RPMI7951 (cell line): ENCODE data around the gene TRIM63. TPM values are rescaled to one million over a fixed set of nuclear protein-coding genes. Genes with fewer than 3 reads are reported as not detected.

ENCODE experiments used
- DNase-seq: peaks from one replicate; pipeline ENCODE4 v3.0.0-alpha.2; 2012; ENCODE audit warnings: low read depth
- total RNA-seq: library from RNA; depleted of rRNA; stranded (reverse); fragments of >200 nt; shearing (Covaris generic); gene quantifications from 2 replicates; pipeline ENCODE4 v1.2.3, GENCODE V29; 2014

The TRIM63 gene
- total RNA-seq, 1 experiment from 2014 or later, result 0.12 TPM

DNA sequence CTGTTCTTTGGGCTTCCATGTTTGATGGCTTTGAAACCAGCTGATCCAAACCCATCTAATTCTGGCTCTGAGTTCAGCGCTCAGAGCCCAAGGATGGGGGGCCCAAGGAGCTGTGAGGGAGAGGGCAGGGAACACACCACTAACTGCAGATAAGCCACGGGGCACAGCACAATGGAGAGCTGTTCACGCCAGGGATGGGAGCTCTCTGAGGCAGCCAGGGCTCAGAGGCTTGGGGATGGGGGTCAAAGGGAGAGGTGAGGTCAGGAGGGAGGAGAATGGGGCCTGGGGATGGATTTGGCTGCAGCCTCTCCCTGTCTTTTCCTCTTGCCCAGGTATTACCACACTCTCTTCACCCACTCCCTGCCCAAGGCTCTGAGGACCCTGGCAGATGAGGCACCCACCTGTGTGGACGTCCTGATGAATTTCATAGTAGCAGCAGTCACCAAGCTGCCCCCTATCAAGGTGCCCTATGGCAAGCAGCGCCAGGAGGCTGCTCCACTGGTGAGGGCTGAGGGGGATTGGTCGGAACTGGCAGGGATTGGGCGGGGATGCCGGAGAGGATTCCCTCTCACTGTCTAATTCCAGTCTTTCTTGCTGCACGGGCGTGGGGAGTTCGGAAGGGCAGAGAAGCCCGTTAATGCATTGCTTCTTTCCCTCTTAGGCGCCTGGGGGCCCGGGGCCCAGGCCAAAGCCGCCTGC, 32.8 kb downstream of the TRIM63 start:
- DNase-seq, result no peak

DNA sequence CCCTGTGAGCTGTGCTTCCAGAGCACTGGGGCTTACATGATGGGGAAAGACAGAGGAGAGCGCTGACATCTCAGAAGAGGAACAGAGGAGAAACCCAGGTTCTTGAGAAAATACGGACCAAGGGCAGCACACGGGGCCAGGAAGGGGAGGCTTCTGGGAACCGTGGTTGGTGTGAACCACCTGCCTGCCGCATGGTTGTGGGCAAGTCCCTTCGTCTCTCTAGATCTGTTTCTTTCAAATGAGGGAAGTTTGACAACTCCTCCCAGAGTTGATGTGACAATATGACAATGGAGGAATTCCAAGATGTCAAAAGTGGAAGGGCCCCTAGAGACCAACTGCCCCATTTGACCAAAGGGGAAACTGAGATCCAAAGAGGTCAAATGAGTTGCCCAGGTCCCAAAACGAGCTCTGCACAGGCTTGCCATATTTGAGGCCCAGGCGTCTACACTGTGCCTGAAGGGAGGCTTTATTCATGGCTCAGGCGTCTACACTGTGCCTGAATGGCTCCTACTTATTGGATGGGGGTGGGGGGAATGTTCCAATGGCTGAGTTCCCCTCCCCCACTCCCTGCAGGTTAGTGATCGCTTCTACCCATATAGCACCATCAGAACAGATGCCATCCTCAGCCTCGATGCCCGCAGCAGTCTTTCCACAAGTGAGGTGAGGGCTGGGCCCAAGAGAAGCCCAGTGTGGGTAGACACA, 34.6 kb downstream of the TRIM63 start:
- DNase-seq, result no peak

DNA sequence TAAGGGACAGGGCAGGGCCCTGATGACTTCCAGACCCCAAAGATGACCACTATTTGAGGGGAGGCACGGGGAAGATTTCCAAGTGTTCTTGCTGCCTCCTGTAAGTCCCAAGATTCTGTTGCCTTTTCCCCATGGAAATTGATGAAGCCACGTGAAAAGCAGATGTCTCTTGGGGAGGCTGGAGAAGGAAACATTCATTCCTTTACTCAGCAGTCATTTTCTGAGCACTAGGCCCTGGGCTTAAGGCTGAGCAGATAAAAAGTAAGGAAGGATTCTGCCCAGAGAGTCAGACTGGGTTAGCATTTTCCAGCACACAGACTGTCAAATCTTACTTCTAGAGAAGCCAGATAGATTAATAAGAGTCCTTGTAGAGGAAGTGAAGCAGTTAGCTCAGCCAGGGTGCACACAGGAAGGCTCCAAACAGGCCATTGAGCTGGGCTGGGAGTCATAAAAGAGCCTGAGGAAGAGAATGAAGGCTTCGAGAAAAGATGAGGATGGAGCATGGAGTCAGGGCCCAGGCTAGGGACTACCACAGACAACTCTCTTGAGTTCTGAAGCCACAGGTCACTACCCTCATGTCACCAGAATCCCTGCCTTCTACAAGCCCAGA, 35.7 kb downstream of the TRIM63 start:
- DNase-seq, result no peak

DNA sequence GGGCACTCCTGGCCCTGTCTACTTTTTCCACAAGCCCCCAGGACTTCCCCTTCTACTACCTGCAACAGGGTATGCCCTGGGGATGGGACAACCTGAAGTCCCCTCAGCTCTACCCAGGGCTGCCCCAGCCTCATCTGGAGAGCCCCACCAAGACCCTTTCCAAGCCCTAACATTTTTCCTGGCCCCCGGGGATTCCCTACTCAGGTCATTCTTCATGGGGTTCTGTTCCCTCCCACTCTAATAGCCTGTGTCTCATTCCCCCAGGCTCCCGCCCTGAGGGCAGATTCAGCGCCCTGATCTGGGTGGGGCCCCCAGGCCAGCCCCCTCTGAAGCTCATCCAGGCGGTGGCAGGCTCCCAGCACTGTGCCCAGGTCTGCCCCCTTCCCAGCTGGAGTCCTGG, 36.2 kb downstream of the TRIM63 start:
- no peak for DNase-seq

DNA sequence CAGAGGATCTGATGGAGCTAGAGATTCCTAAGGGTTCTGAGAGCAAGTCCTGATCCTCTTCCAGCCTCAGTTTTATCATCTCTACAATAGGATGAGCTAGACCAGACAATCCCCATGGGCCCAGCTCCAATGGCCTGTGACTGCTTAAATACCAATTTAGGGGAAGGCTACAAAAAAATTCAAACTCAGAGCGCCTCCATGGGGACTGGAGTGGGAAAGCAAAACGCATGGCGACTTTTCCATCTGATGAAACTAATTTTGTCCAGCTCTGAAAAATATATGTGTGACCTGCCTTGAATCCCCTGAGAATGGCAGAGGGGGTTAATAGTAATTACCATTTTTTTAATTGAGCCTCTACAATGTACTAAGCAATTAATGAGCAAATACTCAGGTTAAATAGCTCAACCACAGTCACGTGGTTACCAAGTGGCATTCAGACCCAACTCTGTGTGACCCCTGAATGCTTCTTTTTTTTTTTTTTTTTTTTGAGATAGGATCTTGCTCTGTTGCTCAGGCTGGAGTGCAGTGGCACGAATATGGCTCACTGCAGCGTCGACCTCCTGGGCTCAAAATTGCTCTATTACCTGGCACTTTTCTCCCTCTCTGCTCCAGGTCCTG, 37.5 kb downstream of the TRIM63 start:
- DNase-seq, result no peak

DNA sequence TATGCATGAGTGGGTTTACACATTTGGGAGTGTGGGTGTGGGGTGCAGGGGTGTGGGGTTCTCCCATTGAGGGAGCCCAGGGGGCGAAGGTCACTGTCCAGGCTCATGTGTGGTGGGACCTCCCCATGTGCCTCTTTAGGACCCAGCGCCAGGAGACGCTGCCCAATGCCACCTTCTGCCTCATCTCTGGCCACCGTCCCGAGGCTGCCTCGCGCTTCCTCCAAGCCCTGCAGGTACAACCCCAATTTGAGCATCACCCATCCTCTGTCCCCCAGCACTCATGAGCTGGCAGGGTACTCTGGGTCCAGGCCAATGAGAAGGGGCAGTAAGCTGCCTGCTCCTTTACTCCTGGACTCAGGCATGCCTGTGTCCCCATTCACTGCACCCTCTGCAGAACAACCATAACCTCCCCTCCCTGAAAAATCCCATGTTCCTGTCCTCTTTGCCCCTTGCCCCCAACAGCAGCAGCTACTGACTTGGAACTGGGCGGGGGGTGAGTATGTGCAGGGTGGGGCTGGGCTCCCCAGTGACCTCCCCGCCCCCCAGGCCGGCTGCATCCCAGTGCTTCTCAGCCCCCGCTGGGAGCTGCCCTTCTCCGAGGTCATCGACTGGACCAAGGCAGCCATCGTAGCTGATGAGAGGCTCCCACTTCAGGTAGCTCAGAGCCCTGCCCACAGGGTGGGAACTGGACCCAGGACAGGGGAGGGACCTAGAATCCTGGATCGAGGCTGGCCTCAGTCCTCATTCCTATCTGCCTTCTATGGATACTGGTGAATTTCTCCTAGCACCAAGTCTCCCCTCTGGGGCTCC, 38.2 kb downstream of the TRIM63 start:
- no peak for DNase-seq

DNA sequence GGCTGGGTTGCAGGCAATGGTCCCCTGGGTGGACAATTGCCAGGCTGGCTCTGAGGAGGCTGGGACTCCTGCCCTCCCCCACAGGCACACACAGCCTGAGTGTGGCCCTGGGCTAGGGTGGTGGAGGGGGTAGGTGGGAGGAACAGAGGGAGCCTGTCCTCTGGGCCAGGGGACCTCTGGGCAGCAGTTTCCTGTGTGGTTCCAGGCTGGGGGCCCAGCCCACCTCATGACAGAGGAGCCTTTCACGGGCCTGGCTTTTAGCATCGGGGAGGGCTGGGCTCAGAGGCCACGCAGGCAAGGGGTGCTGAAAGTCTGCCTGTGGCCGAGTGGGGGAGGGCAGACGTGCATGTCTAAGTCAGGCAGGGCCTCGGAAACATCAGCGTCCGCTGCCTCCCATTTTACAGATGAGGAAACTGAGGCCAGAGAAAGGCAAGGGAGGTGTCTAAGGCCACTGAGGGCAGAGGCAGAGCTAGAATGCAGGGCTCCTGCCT, 38.9 kb downstream of the TRIM63 start:
- DNase-seq, result peak; percentile 71

DNA sequence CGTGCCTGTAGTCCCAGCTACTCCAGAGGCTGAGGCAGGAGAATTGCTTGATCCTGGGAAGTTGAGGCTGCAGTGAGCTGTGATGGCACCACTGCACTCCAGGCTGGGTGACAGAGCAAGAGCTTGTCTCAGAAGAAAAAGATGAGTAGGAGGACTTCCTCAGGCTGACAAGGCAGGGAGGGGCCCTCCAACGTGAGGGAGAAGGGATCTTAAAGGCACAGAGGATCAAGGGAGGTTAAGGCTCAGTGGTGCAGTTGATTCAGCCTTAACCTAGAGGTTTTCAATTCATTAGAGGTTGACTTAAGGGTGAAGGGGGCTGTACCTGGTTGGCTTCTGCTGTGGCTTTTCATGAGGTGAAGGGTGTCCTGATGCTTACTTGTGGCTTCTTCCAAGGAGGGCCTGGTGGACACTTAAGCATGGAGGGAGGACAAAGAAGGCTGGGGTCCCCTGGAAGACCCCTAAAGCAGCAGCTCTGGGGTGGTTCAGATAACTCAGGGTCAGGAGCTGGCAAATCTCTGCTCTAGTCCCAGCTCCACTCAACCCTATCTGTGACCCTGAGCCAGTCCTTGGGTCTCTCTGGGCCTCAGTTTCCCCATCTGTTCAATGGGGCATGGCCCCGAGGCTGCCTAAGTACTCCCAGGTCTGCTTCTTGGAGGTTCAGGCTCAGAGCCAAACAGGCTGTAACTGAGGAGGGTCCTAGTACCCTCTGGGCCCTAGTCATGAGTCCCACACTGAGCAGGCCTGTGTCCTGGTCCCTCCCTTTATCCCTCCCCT, 39.5 kb downstream of the TRIM63 start:
- DNase-seq, result peak; percentile 45

DNA sequence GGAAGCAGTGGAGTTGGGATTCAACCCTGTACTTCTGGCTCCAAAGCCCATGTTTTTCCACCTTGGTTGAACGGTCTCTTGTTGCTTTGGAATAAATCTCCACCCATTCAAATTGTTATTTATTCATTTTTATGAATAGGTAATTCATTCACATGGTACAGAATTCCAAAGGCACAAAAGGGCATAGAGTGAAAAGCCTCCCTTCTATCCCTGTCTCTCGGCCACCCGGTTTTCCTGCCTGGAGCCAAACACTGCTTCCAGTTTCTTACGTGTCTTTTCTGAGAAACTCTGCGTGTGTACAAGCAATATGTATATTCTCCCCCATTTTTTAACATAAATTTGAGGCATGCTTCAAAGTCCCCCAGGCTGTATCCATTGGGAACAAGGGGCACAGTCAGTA, 41.9 kb downstream of the TRIM63 start:
- DNase-seq, result peak; percentile 41

DNA sequence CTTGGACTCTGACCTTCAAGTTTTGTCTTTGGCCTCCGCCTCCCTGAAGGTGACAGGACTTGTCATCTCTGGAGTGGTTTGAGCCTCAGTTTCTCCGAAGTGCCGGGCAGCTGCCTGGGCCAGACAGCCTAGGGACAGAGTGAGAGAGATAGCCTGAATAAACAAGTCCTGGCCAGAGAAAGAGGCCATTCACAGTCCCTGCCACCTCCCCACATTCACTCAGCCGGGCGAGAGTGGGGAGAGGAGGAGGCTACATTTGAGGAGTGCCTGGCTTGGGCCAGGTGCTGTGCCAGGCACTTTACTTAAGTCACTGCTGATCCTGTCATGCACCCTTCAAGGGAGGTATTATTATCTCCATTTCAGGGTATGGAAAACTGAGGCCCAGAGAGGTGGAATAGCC, 42.4 kb downstream of the TRIM63 start:
- DNase-seq, result no peak

DNA sequence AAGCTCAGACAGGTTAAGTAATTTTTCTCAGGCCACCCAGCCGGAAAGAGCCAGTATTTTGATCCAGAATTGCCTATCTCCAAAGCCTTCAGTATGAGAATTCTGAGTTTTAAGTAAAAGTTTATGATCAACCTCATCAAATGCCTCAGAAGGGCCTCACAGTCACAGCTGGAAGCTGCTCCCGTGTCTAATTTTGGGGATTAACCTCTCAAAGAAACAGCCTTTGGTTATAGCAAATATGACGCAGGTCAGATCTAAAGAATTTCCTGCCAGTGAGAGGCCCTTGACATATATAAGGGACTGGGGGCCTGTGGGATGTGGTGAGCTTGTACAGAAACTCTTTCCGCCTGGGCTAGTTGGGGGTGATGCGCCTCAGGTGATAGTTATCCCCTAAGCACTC, 43.6 kb downstream of the TRIM63 start:
- DNase-seq, result no peak

DNA sequence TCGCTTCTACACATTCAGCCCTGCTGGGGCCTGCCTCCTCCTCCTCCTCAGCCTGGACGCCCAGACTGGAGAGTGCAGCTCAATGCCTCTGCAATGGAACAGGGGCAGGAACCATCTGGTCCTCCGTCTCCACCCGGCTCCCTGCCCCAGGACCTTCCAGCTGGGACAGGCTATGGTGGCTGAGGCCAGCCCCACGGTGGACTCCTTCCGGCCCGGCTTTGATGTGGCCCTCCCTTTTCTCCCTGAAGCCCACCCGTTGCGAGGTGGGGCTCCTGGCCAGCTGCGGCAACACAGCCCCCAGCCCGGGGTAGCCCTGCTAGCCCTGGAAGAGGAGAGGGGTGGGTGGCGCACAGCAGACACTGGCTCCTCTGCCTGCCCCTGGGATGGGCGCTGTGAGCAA, 44.4 kb downstream of the TRIM63 start:
- DNase-seq, result no peak

DNA sequence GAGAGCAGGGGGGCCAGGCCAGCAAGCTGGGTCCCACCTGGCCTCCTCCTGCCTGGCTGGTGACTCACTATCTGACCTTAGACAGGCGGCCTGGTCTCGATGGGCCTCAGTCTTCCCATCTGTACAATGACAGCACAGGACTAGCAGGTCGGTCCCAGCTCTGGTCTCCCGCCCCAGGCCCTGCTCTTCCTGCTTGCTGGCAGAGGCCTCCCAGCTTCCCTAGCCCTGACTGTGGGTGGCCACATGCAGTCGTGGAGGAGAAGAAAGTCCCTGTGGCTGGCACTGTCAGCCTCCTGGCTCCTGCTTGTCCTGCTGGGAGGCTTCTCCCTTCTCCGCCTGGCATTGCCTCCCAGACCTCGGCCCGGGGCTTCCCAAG, 45.0 kb downstream of the TRIM63 start:
- DNase-seq, result no peak

DNA sequence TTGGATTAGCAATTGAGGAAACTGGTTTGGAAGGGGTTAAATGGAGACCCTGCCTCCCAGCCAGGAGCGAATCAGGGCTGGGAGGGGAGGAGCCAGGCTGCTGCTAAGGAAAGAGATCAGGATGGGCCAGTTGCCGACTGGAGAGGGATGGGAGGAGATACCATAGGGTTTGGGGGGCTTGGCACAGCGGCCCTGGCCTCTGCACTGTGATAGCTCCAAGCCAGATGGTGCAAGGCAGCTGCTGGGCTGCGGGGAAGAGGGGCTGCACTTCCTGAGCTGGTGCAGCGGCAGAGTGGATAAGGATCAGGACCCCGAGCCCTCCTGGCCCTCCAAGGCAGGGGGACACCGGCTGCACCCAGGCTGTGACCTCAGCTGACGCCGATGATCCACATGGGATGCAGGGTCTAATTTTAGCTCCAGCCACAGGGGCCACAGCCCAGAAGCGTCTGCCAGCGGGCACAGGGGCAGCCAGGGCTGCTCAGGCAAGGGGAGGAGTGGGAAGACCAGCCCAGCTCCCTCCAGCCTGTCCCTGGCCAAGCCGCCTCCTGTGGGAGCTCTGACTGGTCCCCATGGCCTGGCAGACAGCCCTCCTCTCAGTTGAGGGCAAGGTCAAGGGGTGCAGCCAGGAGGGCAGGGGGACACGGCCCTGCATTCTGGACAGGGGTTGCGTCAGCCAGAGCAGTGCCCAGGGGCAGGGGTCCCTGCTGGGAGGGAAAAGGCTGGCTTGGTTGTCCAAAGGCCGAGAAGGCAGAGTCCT, 45.6 kb downstream of the TRIM63 start, which contains the start of gene EXTL1:
Gene EXTL1, plus strand, starts transcription at position 129 of the 757 bp plus-strand sequence. CDS start 872 bp downstream, outside the sequence.
- peak; percentile 62 for DNase-seq

DNA sequence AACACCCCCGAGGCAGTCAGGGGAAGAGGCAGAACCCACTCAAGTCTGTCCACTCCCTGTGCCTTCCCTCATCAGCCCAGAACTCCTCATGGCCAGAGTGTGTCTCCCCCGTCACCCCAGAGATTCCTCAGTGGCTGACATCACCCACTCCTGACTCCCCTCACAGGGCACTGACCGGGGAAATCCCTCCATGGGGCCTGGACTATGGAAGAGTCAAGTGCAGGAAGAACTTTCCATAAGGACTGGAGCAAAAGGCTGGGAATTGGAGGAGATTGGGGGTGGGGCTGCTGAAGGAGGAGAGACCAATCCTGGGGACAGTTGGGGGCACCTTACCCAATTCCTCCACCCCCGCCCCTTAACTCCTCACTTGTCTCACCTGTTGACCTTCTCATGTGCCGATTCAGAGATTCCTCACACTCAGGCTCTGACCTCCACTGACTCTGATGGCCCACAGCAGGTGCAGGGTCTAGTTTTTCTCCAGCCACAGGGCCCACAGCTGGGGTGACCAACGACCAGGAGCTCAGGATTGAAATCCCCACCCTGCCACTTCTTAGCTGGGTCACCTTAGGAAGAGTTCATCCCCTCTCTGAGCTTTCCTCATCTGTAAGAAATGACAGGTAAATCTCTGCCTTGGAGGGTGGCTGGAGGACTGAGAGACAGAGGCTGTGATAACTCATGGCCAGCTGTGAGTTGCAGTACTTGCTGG, 46.3 kb downstream of the TRIM63 start:
- no peak for DNase-seq

DNA sequence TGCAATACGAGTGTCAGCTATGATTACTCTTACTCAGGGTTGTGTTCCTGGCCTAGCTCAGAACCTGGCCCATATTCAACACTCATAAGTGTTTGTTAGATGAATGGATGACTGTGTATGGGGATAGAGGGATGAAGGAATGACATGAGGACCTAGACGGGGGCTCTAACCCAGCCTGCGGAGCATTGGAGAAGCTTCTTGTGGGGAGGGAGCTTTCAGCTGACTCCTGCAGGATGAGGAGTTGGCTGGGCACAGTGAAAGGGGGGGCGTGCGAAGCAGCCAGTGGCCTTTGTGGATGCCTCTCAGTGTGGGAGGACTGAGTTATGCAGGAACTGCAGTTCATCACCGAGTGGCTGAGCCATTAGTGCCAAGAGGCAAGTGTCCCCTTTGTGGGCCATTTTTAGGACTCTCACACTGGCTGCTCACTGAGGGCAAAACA, 47.1 kb downstream of the TRIM63 start:
- DNase-seq, result peak; percentile 59

DNA sequence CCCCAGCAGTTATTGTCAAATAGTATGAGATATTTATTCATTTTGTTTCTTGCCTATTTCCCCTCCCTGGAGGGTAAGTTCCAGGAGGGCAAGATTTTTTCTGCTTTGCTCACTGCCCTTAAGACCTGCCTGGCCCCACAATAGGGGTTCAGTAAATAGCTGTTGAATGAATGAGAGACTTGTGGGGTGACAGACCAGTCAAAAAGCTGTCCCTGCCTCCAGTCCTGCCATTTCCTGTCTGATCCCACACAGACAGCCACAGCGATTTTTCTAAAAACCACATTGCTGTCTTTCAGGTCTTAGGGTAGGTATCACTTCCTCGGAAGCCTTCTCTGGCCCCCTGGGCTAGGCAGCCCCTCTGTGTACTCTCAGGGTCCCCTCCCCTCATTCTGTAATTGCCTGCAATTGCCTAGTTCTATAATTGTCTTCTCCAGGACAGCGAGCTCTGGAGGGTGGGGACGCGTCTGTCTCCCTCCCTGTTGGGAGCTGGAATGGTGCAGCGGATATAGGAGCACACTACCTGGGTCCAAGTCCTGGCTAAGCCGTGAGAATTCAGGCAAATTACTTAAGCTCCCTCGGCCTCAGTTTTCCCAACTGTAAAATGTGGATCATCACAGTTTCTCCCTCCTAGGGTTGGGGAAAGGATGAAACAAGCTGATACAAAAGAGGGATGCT, 47.7 kb downstream of the TRIM63 start:
- peak; percentile 75 for DNase-seq

DNA sequence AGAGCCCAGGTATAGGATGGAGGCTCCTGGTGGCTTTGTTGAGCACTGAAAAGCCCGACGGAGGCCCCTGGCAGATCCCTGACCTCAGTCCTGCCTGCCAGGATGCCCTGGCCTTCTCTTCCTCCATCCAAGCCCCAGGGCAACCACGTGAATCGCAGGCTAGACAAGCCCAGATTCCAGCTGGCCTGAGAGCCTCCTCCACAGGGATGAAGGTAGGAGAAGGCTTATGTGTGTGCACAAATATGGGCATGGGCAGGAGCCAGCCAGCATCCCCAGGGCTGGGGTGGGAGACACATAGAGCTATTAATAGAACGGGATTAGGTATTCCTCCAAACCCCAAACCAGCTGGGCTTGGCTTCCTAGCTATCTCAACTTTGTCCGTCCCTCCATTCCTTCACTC, 49.8 kb downstream of the TRIM63 start:
- peak; percentile 87 for DNase-seq
